IMR-90 (cell line): ENCODE data around the gene COL15A1. TPM values are rescaled to one million over a fixed set of nuclear protein-coding genes. Genes with fewer than 3 reads are reported as not detected.

ENCODE experiments used
- ATAC-seq: fragments of 200-7000 bp; cut with Tn5 transposase; 2 replicates; pipeline ENCODE4 v1.9.1; 2020; ENCODE audit warnings: low read depth, mild to moderate bottlenecking, moderate library complexity
- BruUV-seq: library from RNA; stranded (reverse); fragments of 400-500 nt; replicated peaks from 2 replicates; lab custom pipeline; 2021; lab: Mats Ljungman, UMichigan
- CTCF ChIA-PET: fragments of 300-600 bp; formaldehyde crosslinking; extraction: SDS; loops from one replicate; lab custom pipeline; 2021; ENCODE audit warnings: antibody characterized with exemption; lab: Yijun Ruan, JAX
- POLR2A ChIA-PET: fragments of 300-600 bp; sonication (Branson Sonifier 250); formaldehyde crosslinking; loops from one replicate; lab custom pipeline; 2022; ENCODE audit warnings: antibody characterized with exemption; ENCODE audit not compliant: unreplicated experiment; lab: Charles Lee
- DNase-seq: peaks from one replicate; pipeline ENCODE4 v3.0.0; 2013
- H2AFZ ChIP-seq: replicated peaks from 2 replicates; pipeline ENCODE3; 2013; ENCODE audit warnings: low read length, mild to moderate bottlenecking; ENCODE audit not compliant: poor library complexity
- H2AK5ac ChIP-seq: 2 replicates; pipeline ENCODE4 v1.6.1; 2013; ENCODE audit warnings: low read depth, low read length, inconsistent platforms
- H2AK9ac ChIP-seq: replicated peaks from 2 replicates; pipeline ENCODE3; 2013; ENCODE audit warnings: mild to moderate bottlenecking, low read depth, low read length, moderate library complexity; ENCODE audit not compliant: poor library complexity
- H2BK120ac ChIP-seq: 2 replicates; pipeline ENCODE4 v1.6.1; 2013; ENCODE audit warnings: low read depth, low read length, inconsistent platforms
- H2BK15ac ChIP-seq: 3 replicates; pipeline ENCODE4 v1.6.1; 2013; ENCODE audit warnings: low read depth, low read length, inconsistent platforms
- H2BK20ac ChIP-seq: 2 replicates; pipeline ENCODE4 v1.6.1; 2013; ENCODE audit warnings: low read depth, mild to moderate bottlenecking, inconsistent platforms, low read length, moderate library complexity
- H2BK5ac ChIP-seq: 2 replicates; pipeline ENCODE4 v1.6.1; 2013; ENCODE audit warnings: mild to moderate bottlenecking, low read depth, low read length, inconsistent platforms; ENCODE audit not compliant: poor library complexity, severe bottlenecking
- H3K14ac ChIP-seq: replicated peaks from 2 replicates; pipeline ENCODE4 v1.6.1; 2013; ENCODE audit warnings: low read depth, low read length, inconsistent platforms
- H3K18ac ChIP-seq: 2 replicates; pipeline ENCODE4 v1.6.1; 2013; ENCODE audit warnings: low read depth, low read length, control low read depth
- H3K23ac ChIP-seq: 2 replicates; pipeline ENCODE4 v1.6.1; 2013; ENCODE audit warnings: low read depth, low read length, inconsistent platforms
- H3K27ac ChIP-seq: 2 replicates; pipeline ENCODE4 v1.5.1; 2013; ENCODE audit warnings: mild to moderate bottlenecking, control low read depth, low read length; ENCODE audit not compliant: insufficient read depth
- H3K27me3 ChIP-seq: 2 replicates; pipeline ENCODE4 v1.6.1; 2013; ENCODE audit warnings: low read length; ENCODE audit not compliant: control insufficient read depth, insufficient read depth
- H3K36me3 ChIP-seq: 2 replicates; pipeline ENCODE4 v1.6.1; 2013; ENCODE audit warnings: low read length, mixed read lengths; ENCODE audit not compliant: control insufficient read depth, insufficient read depth
- H3K4ac ChIP-seq: 2 replicates; pipeline ENCODE4 v1.6.1; 2013; ENCODE audit warnings: low read depth, low read length, inconsistent platforms
- H3K4me1 ChIP-seq: 2 replicates; pipeline ENCODE4 v1.6.1; 2013; ENCODE audit warnings: low read length, mixed read lengths; ENCODE audit not compliant: control insufficient read depth, insufficient read depth
- H3K4me2 ChIP-seq: 2 replicates; pipeline ENCODE4 v1.6.1; 2013; ENCODE audit warnings: low read depth, mild to moderate bottlenecking, control low read depth, low read length, moderate library complexity
- H3K4me3 ChIP-seq: 2 replicates; pipeline ENCODE4 v1.5.1; 2013; ENCODE audit warnings: low read depth, mild to moderate bottlenecking, control low read depth, low read length, moderate library complexity; ENCODE audit not compliant: insufficient read depth
- H3K56ac ChIP-seq: 2 replicates; pipeline ENCODE4 v1.6.1; 2013; ENCODE audit warnings: low read length, inconsistent platforms; ENCODE audit not compliant: insufficient read depth; ENCODE audit errors: extremely low read depth
- H3K79me1 ChIP-seq, 2 experiments: 2 replicates each; pipeline ENCODE4 v1.6.1; 2013; ENCODE audit warnings: low read length in 2 of 2, inconsistent platforms in 1 of 2, low read depth in 1 of 2
- H3K9ac ChIP-seq: 2 replicates; pipeline ENCODE4 v1.6.1; 2013; ENCODE audit warnings: low read depth, low read length, control low read depth
- H3K9me1 ChIP-seq: 2 replicates; pipeline ENCODE4 v1.6.1; 2013; ENCODE audit warnings: low read length, inconsistent platforms; ENCODE audit not compliant: insufficient read depth
- H3K9me3 ChIP-seq: 2 replicates; pipeline ENCODE4 v1.6.1; 2013; ENCODE audit warnings: low read length; ENCODE audit not compliant: control insufficient read depth, insufficient read depth
- H4K20me1 ChIP-seq: 2 replicates; pipeline ENCODE4 v1.6.1; 2013; ENCODE audit warnings: low read length, inconsistent platforms; ENCODE audit not compliant: insufficient read depth
- H4K5ac ChIP-seq: 2 replicates; pipeline ENCODE4 v1.6.1; 2013; ENCODE audit warnings: mild to moderate bottlenecking, low read depth, low read length, control low read depth
- H4K8ac ChIP-seq, 2 experiments: 2 replicates each; pipeline ENCODE4 v1.6.1; 2013; ENCODE audit warnings: low read depth in 2 of 2, low read length in 2 of 2, control low read depth in 1 of 2, inconsistent platforms in 1 of 2
- H4K91ac ChIP-seq: 2 replicates; pipeline ENCODE4 v1.6.1; 2013; ENCODE audit warnings: low read depth, low read length, inconsistent platforms; ENCODE audit not compliant: insufficient read depth
- CEBPB ChIP-seq: IDR thresholded peaks from 2 replicates; pipeline ENCODE4 v1.6.1; 2012; ENCODE audit warnings: low read depth, low read length, improper control_type of control experiment
- ELK1 ChIP-seq: fragments of 150-350 bp; IDR thresholded peaks from 2 replicates; pipeline ENCODE4 v1.6.1; 2016; ENCODE audit warnings: low read depth, mild to moderate bottlenecking, low read length, moderate library complexity, borderline replicate concordance
- FOS ChIP-seq: fragments of 150-350 bp; IDR thresholded peaks from 2 replicates; pipeline ENCODE4 v1.6.1; 2016; ENCODE audit warnings: low read depth, low read length
- MAFK ChIP-seq: IDR thresholded peaks from 2 replicates; pipeline ENCODE4 v1.6.1; 2012; ENCODE audit warnings: low read depth, low read length, improper control_type of control experiment
- MAZ ChIP-seq: IDR thresholded peaks from 2 replicates; pipeline ENCODE4 v1.6.1; 2012; ENCODE audit warnings: low read depth, mild to moderate bottlenecking, low read length, improper control_type of control experiment, moderate library complexity, borderline replicate concordance
- MXI1 ChIP-seq: IDR thresholded peaks from 2 replicates; pipeline ENCODE4 v1.6.1; 2012; ENCODE audit warnings: low read depth, mild to moderate bottlenecking, low read length, moderate library complexity, borderline replicate concordance
- POLR2A ChIP-seq: IDR thresholded peaks from 2 replicates; pipeline ENCODE4 v1.6.1; 2012; ENCODE audit warnings: mild to moderate bottlenecking, low read depth, low read length
- RAD21 ChIP-seq: IDR thresholded peaks from 2 replicates; pipeline ENCODE4 v1.6.1; 2012; ENCODE audit warnings: low read length, improper control_type of control experiment
- RFX5 ChIP-seq: IDR thresholded peaks from 2 replicates; pipeline ENCODE4 v1.8.0; 2012; ENCODE audit warnings: low read depth, mild to moderate bottlenecking, low read length, moderate library complexity
- USF2 ChIP-seq: fragments of 150-350 bp; IDR thresholded peaks from 2 replicates; pipeline ENCODE4 v1.6.1; 2017; ENCODE audit warnings: mild to moderate bottlenecking, antibody characterized with exemption, low read length, low read depth
- WGBS, 2 experiments: methylation state at CpG; one replicate each; pipeline versions ENCODE4 v1.1.5 to v1.1.7; 2013; ENCODE audit warnings: missing lambda C conversion rate in 2 of 2; ENCODE audit not compliant: insufficient read length in 1 of 2; ENCODE audit errors: extremely low coverage in 2 of 2; 5-methylcytosine and 5-hydroxymethylcytosine counted together
- dilution Hi-C: fragments of 300-500 bp; cut with HindIII; formaldehyde crosslinking; loops from one replicate; pipeline ENCODE4 v1.14.3; 2018; ENCODE audit warnings: low sequenced_read_pairs; ENCODE audit not compliant: unreplicated experiment
- in situ Hi-C: fragments of 300-500 bp; cut with MboI; formaldehyde crosslinking; loops from 3 replicates; pipeline ENCODE4 v1.14.3; 2019; ENCODE audit warnings: low sequenced_read_pairs, inconsistent platforms, mixed read lengths
- intact Hi-C: fragments of 100-400 bp; cut with micrococcal nuclease; formaldehyde crosslinking; loops from 2 replicates; pipeline ENCODE4 v1.10.0; 2022
- polyA plus RNA-seq, 3 experiments: library from polyadenylated mRNA; depleted of rRNA; stranded (reverse); fragments of >200 nt; gene quantifications; 2 replicates each; pipeline ENCODE4 v1.2.3, GENCODE V29; 2012; ENCODE audit warnings: low replicate concordance in 1 of 3
- total RNA-seq: library from RNA; depleted of rRNA; stranded (reverse); fragments of >200 nt; gene quantifications from 2 replicates; pipeline ENCODE4 v1.2.3, GENCODE V29; 2012

Gene COL15A1
- total and polyA plus RNA-seq, 2 of the 4 experiments (the other 2 are of a cell fraction): 2.2 to 3.7 TPM

GRCh38 chr9:99023831-99024230 is 80.1 kb downstream of the COL15A1 start:
- Histone ChIP-seq H3K4me2 (no peak overlapping the region), H4K91ac (peak overlapping the region; percentile 100), H3K56ac (peak overlapping the region; percentile 23; the same call in 1 of the 2 replicates), H3K79me1 (peaks cover 0 to 11% of the 10 kb centered on the region in 2 experiments; a peak in 2 of 4 replicates), H3K9me3 (no peaks in the 10 kb centered on the region), H3K36me3 (peaks cover 52% of the 10 kb centered on the region), H2AK5ac (peak overlapping the region; percentile 98), H2BK15ac (peak overlapping the region; percentile 96; the same call in 2 of the 3 replicates), H2BK20ac (peak overlapping the region; percentile 97), H2AK9ac (no peak overlapping the region), H4K5ac (peak overlapping the region; percentile 95), H3K4ac (peak overlapping the region; percentile 98), H2BK120ac (peak overlapping the region; percentile 98), H3K9me1 (peaks cover 37% of the 10 kb centered on the region), H3K27me3 (no peaks in the 10 kb centered on the region), H3K27ac (peak overlapping the region; percentile 19), H2BK5ac (peak overlapping the region; percentile 47), H3K9ac (peak overlapping the region; percentile 35), H2AFZ (no peak overlapping the region), H3K23ac (no peak overlapping the region), H3K18ac (peak overlapping the region; percentile 62), H3K4me1 (peaks cover 49% of the 10 kb centered on the region), H3K14ac (peak overlapping the region; percentile 57), H3K4me3 (no peak overlapping the region), H4K20me1 (peaks cover 6% of the 10 kb centered on the region; the same call in 1 of the 2 replicates), H4K8ac (peak overlapping the region; percentile 53 to 96; a peak in 2 of 4 replicates)
- in situ Hi-C loops: no loop called here
- CTCF ChIA-PET: no interaction called here
- no TSS peak for BruUV-seq
- dilution Hi-C loops: no loop called here
- WGBS, 2 experiments: no CpG with 5 or more reads among the region's 1 CpG
- DNase-seq: peak; percentile 58
- TF ChIP-seq MAZ (no peak), USF2 (no peak), MAFK (no peak), RAD21 (no peak), CEBPB (no peak), RFX5 (no peak), ELK1 (no peak), POLR2A (no peak), FOS (no peak), MXI1 (no peak)
- intact Hi-C loops: no loop called here
- POLR2A ChIA-PET: no interaction called here
- no peak for ATAC-seq
